Ovary (tissue), 9 donors: ENCODE measurements around the gene MND1. TPM values are rescaled to one million over a fixed set of nuclear protein-coding genes. Genes with fewer than 3 reads are reported as not detected.

Experiments
- DNase-seq, 5 donors: peaks; one replicate each; pipeline ENCODE4 v3.0.0-alpha.2; 2019 to 2020
- H3K27ac ChIP-seq, 2 donors: fragments of 200-600 bp; one replicate each; pipeline versions ENCODE4 v1.5.1 to v1.8.0; 2019 to 2022
- H3K27me3 ChIP-seq: fragments of 200-600 bp; one replicate; pipeline ENCODE4 v1.8.0; 2022
- H3K36me3 ChIP-seq: fragments of 200-600 bp; sonication (generic); one replicate; pipeline ENCODE4 v1.5.1; 2019
- H3K4me1 ChIP-seq: one replicate; pipeline ENCODE4 v1.8.1; 2013; ENCODE audit warnings: mild to moderate bottlenecking, moderate library complexity; ENCODE audit not compliant: insufficient read depth
- H3K4me3 ChIP-seq: fragments of 200-600 bp; sonication (generic); one replicate; pipeline ENCODE4 v1.5.1; 2017
- H3K9me3 ChIP-seq, 2 donors: fragments of 200-600 bp in 1 of 2; sonication (generic) in 1 of 2; one replicate each; pipeline versions ENCODE4 v1.5.1 to v1.8.1; 2013 to 2019; ENCODE audit warnings: mild to moderate bottlenecking in 1 of 2, moderate library complexity in 1 of 2
- EP300 ChIP-seq: sonication (generic); formaldehyde crosslinking; IDR thresholded peaks from one replicate; pipeline ENCODE4 v1.6.1; 2017; ENCODE audit warnings: antibody characterized with exemption
- POLR2A ChIP-seq: fragments of 450-650 bp; IDR thresholded peaks from one replicate; pipeline ENCODE4 v1.6.1; 2017; ENCODE audit warnings: antibody characterized with exemption, mild to moderate bottlenecking, moderate library complexity
- WGBS, 3 donors: extraction: QIAGEN DNeasy Blood & Tissue Kit in 1 of 3; methylation state at CpG; one replicate each; pipeline versions ENCODE4 v1.1.5 to v1.1.7; 2013 to 2017; 5-methylcytosine and 5-hydroxymethylcytosine counted together
- intact Hi-C, 4 donors: fragments of 100-400 bp; cut with DNase I; formaldehyde crosslinking; loops; one replicate each; pipeline versions ENCODE4 v1.11.0 to v1.15.1; 2022 to 2023
- polyA plus RNA-seq, 2 donors: library from polyadenylated mRNA; stranded (reverse); fragments of 200-250 nt in 1 of 2; fragments of 350-450 nt in 1 of 2; fragmentation: Illumina TruSeq in 1 of 2; extraction: RNeasy Lipid Tissue Mini Kit (QIAGEN cat#74804) in 1 of 2; gene quantifications; one replicate each; pipeline ENCODE4 v1.2.3, GENCODE V29; 2013 to 2014
- total RNA-seq, 7 donors: library from RNA; depleted of rRNA in 2 of 7; stranded (reverse); fragments of >200 nt in 2 of 7; fragmentation: NEBNext Ultra II Directional in 3 of 7; extraction: Animal tissue kit (Norgen Biotek cat#: 25700) in 3 of 7; gene quantifications; one replicate each; pipeline versions ENCODE4 v1.1.0 to v1.2.4, GENCODE V29; 2016 to 2023
- TF ChIP-seq, protein P1 (sequence below), 3 donors: fragments of 450-650 bp in 2 of 3; fragments of 200-600 bp in 1 of 3; IDR thresholded peaks; one replicate each; pipeline versions ENCODE4 v1.5.1 to v1.8.0; 2016 to 2022; ENCODE audit warnings: antibody characterized with exemption in 3 of 3, mild to moderate bottlenecking in 1 of 3
- donor health status: DM: no; HTN: no; CAD: no; lungs with moderate emphysema.
- donor health status: DM: no; HTN: no; CAD: no.
- donor health status: Bipolar disorder and iron deficiency.
- donor health status: DM: yes; HTN: yes; CAD: no.
- donor health status: DM: no; HTN: no; CAD: no.
- donor health status: DM: yes; HTN: yes; CAD: no.

The MND1 gene
- total and polyA plus RNA-seq, 9 donors = 0.28 to 3.7 (median 0.59) TPM; not detected in 4

- TF ChIP-seq, protein P1, sequence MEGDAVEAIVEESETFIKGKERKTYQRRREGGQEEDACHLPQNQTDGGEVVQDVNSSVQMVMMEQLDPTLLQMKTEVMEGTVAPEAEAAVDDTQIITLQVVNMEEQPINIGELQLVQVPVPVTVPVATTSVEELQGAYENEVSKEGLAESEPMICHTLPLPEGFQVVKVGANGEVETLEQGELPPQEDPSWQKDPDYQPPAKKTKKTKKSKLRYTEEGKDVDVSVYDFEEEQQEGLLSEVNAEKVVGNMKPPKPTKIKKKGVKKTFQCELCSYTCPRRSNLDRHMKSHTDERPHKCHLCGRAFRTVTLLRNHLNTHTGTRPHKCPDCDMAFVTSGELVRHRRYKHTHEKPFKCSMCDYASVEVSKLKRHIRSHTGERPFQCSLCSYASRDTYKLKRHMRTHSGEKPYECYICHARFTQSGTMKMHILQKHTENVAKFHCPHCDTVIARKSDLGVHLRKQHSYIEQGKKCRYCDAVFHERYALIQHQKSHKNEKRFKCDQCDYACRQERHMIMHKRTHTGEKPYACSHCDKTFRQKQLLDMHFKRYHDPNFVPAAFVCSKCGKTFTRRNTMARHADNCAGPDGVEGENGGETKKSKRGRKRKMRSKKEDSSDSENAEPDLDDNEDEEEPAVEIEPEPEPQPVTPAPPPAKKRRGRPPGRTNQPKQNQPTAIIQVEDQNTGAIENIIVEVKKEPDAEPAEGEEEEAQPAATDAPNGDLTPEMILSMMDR (IDR thresholded peaks at IDR 0.05) = no peak
- TF ChIP-seq POLR2A (no peak), EP300 (no peak)
- WGBS, 3 donors = 66 to 77% (median 74%) methylated on average over 1 of the region's 1 CpG
- no peaks in the 10 kb centered on the region for H3K9me3 ChIP-seq
- intact Hi-C loops = no loop called here
- no peaks in the 10 kb centered on the region for H3K4me1 ChIP-seq
- H3K36me3 ChIP-seq = no peaks in the 10 kb centered on the region
- no peaks in the 10 kb centered on the region for H3K27me3 ChIP-seq
- DNase-seq = no peak
- no peak overlapping the region for H3K27ac ChIP-seq
- H3K4me3 ChIP-seq = no peak overlapping the region
These were observed 33.7 kb upstream of the MND1 start for GRCh38 chr4:153310793-153311192.

DNA sequence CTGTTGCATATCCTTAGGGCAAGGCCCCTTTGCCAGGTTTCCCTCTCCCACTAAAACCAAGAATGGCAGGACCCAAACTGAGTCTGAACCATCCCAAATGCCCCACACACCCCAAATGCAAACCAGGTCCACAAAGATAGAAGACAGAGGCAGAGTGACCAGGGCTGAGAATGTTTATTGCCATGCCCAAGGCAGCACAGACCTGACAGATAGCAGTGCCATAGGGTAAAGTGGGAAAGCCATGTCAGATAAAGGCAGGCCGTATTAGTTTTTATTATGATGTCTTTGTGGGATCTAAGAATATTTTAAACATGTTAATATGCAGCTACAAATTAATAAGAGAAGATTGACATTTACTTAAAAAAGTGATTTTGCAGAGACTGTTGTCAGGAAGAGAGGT, 29.6 kb upstream of the MND1 start:
- Histone ChIP-seq H3K36me3 (no peaks in the 10 kb centered on the region), H3K27me3 (no peaks in the 10 kb centered on the region), H3K9me3 (no peaks in the 10 kb centered on the region), H3K27ac (no peak overlapping the region), H3K4me1 (no peaks in the 10 kb centered on the region), H3K4me3 (no peak overlapping the region)
- 83 to 95% (median 94%) methylated on average over 1 of the region's 1 CpG for WGBS, 3 donors
- intact Hi-C loops = loop anchor here in 2 of 4 donors (5.0 kb wide), 2 partner anchors 163 to 173 kb away; no protein-coding TSS in a partner anchor
- TF ChIP-seq POLR2A (no peak), EP300 (no peak)
- TF ChIP-seq, protein P1 (IDR thresholded peaks at IDR 0.05) = no peak
- DNase-seq = no peak

DNA sequence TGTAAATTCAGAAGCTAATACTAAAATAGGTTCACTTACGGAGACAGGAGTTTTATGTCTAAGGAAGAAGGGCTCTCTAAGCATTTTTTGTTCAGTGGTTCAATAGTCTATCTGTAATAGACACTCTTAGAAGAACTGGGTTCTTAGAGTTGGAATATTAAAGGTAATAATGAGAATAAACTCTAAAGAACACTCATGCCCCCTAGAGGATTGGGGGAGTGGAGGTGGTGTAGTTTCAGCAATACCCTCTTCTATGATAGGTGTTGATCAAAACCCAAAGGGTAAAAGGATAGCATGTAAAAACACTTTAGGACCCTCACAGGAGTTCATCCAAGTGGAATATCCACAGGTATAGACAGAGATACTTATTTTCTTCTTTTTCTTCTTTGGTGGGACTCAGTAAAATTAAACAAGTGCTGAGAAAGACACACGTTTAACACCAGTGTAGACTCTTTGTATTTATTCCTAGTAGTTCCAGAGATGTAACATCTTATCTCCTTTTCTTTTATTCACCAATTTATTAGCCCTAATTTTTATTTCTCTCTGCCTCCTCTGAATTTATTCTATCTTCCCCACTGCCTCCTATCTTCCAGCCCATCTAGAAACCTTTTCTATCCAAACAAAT, 25.7 kb upstream of the MND1 start:
- H3K4me1 ChIP-seq = no peaks in the 10 kb centered on the region
- intact Hi-C loops = loop anchor here in 3 of 4 donors (2.0 to 5.0 kb wide), 3 partner anchors 167 to 177 kb away; no protein-coding TSS in a partner anchor
- H3K9me3 ChIP-seq = no peaks in the 10 kb centered on the region
- H3K4me3 ChIP-seq = no peak overlapping the region
- no peaks in the 10 kb centered on the region for H3K27me3 ChIP-seq
- no peak overlapping the region for H3K27ac ChIP-seq
- peak in 2 of 5 donors; percentile 37 to 47 for DNase-seq
- H3K36me3 ChIP-seq = no peaks in the 10 kb centered on the region
- TF ChIP-seq, protein P1 (IDR thresholded peaks at IDR 0.05) = peak; percentile 33 to 62 (median 55)
- TF ChIP-seq POLR2A = no peak
- 61 to 67% (median 64%) methylated on average over 2 of the region's 2 CpGs for WGBS, 3 donors

- 82 to 83% (median 82%) methylated on average over 6 of the region's 6 CpGs for WGBS, 3 donors
These were observed 21.7 kb upstream of the MND1 start for GRCh38 chr4:153322791-153323190.

More at GRCh38 chr4:153322791-153323190, 21.7 kb upstream of the MND1 start:
- Histone ChIP-seq H3K4me1 (no peaks in the 10 kb centered on the region), H3K4me3 (no peak overlapping the region), H3K27me3 (no peaks in the 10 kb centered on the region), H3K9me3 (no peaks in the 10 kb centered on the region), H3K27ac (no peak overlapping the region), H3K36me3 (no peaks in the 10 kb centered on the region)
- TF ChIP-seq EP300 = no peak
- TF ChIP-seq POLR2A = no peak
- TF ChIP-seq, protein P1 (IDR thresholded peaks at IDR 0.05) = no peak
- intact Hi-C loops = loop anchor here in 1 of 4 donors (5.0 kb wide), 1 partner anchor 180 kb away; no protein-coding TSS in a partner anchor
- no peak for DNase-seq
